ENCODE results near the gene SASH1.
A peak's percentile ranks its signal among the peaks of the same experiment; 100 is the strongest.

Gene SASH1

DNA sequence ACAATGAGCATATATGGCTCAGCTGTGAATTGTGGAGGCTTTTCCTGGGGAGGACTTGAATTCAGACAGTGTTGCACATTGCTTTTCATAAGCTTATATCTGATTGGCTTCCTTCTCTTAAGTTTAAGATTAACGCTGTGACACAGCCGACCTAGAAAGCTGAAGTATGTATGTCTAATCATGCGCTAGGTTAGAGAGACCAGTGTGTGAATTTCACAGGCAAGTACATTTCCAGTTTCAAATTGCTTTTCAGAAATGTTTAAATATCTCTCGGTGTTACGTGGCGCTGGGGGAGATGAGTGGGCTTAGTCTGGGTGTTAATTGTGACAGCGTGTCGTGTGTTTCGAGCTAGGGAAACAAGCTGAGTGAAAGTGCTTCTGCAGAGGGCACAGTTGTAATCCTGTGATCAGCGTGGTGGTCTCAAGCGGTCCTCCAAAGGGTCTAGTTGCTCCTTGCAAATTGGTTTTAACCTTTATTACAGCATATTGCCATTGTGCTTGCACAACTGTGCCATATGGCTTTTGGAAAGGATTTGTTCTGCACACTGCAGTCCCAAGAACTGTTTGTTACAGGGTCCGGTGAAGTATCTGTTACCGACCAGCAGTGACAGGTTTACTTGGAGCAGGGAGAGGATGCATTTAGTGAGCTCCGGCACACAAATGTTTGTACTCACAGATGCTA lies 166.6 kb downstream of the SASH1 start:
- DNase-seq (ENCODE audit: insufficient read length) (no peak), FAIRE-seq (no peak)

GRCh38 chr6:148509800-148510581 lies 167.4 kb downstream of the SASH1 start:
- no peak for FAIRE-seq
- DNase-seq (ENCODE audit: insufficient read length): no peak
- no peak for TF ChIP-seq TAF1 (IDR thresholded peaks at IDR 0.05; ENCODE audit: borderline replicate concordance, low read depth, low read length)
- no peak for TF ChIP-seq POLR2A (IDR thresholded peaks at IDR 0.05; ENCODE audit: low read depth, low read length)
- TF ChIP-seq POLR2AphosphoS5 (IDR thresholded peaks at IDR 0.05; ENCODE audit: low read depth, low read length): no peak

More for the DNA sequence above, 166.6 kb downstream of the SASH1 start:
- TF ChIP-seq TAF1 (IDR thresholded peaks at IDR 0.05; ENCODE audit: borderline replicate concordance, low read depth, low read length) (no peak), POLR2AphosphoS5 (IDR thresholded peaks at IDR 0.05; ENCODE audit: low read depth, low read length) (no peak), POLR2A (IDR thresholded peaks at IDR 0.05; ENCODE audit: low read depth, low read length) (no peak)

DNA sequence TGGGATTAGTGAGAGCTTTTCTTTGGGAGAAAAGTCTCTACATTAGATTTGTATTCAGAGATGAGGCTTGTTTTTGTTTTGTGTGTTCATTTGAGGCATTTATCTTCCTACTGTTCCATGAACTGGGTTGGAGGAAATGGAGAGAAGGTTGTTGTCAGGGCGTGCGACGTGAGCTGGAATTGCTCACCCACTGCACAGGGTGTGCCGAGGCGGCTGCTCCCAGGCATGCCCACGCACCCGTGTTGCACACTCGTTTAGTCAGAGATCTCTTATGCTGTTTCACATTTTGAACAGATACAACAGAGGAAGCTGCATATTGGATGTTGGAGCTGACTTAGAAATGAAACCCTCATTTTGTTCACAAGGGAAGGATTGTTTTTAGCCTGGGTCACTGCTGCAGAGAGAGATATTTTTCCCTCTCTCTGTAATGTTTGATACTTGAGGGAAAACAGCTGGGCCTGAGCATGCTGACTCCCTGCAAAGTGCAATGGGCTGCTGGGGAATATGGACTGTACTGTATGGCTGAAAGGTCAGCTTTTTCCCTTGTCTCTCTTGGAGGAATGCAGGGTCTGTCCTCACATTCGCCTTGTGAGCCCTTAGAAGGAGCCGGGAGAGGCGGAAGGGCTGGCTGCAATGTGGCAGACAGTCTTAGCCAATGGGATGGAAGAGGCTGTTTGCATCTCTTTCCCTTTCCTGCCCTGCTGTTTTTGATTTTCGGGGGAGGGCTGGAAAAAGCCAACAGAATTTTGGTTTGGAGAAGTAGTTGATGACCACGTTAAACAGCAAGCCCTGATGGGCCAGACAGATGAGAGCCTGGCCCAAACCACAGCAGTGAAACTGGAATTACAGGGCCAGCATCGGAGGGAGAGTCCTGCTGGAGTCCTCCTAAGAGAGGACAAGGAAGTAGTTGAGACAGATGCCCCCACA lies 170.8 kb downstream of the SASH1 start:
- FAIRE-seq (no peak), DNase-seq (ENCODE audit: insufficient read length) (no peak)
- TF ChIP-seq POLR2A (IDR thresholded peaks at IDR 0.05; ENCODE audit: low read depth, low read length): no peak
- no peak for TF ChIP-seq TAF1 (IDR thresholded peaks at IDR 0.05; ENCODE audit: borderline replicate concordance, low read depth, low read length)
- no peak for TF ChIP-seq POLR2AphosphoS5 (IDR thresholded peaks at IDR 0.05; ENCODE audit: low read depth, low read length)

DNA sequence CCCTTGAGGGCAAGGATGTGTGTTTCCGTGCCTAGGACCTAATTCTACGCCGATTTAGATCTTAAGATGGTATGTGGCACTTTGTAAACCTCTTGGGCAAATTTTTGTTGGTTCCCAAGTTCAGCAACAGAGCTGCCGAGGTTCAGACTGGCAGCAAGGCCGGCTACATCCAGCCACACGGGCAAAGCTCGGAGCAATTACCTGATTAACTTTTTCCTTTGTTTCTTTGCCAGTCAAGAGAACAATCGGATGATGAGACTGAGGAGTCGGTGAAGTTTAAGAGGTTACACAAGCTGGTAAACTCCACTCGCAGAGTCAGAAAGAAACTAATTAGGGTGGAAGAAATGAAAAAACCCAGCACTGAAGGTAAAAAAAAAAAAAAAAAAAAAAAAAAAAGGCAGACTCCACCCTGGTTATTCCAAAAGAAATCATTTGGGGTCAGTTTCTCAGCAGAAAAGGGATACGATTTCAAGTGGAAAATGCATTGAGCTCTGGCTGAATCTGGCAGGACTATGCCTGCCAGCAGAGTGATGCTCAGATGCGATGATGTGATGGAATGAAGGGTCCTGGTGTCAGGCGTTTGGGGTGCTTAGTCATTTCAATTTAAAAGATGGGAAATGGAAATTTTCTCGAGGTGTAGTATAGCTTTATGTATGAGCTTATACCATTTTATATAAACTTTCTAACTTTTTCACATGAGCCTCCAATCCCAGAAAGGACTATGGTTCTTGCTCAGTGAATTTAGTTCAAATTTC lies 171.6 kb downstream of the SASH1 start:
- DNase-seq (ENCODE audit: insufficient read length) (no peak), FAIRE-seq (no peak)
- TF ChIP-seq POLR2A (IDR thresholded peaks at IDR 0.05; ENCODE audit: low read depth, low read length): no peak
- no peak for TF ChIP-seq POLR2AphosphoS5 (IDR thresholded peaks at IDR 0.05; ENCODE audit: low read depth, low read length)
- TF ChIP-seq TAF1 (IDR thresholded peaks at IDR 0.05; ENCODE audit: borderline replicate concordance, low read depth, low read length): no peak

DNA sequence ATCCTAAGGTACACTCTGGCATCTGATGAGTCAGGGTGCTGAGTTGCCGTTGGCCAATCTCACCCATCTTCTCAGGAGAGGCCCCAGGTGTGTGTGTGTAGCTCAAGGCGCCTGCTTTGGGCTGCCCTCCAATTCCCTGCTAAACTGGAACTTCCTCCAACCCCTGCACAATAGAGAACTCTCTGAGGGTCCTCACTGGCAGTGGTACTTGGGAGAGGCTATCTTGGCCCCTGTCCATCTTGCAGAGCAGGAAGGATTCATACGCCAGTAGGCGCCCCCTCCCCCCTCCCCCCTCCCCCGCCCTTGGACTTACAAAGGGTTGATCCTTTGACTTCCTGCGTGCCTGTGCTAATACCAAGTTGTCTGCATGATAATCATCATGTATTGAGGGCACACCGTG lies 173.6 kb downstream of the SASH1 start:
- no peak for DNase-seq (ENCODE audit: insufficient read length)
- no peak for FAIRE-seq
- no peak for TF ChIP-seq POLR2AphosphoS5 (IDR thresholded peaks at IDR 0.05; ENCODE audit: low read depth, low read length)
- no peak for TF ChIP-seq TAF1 (IDR thresholded peaks at IDR 0.05; ENCODE audit: borderline replicate concordance, low read depth, low read length)
- no peak for TF ChIP-seq POLR2A (IDR thresholded peaks at IDR 0.05; ENCODE audit: low read depth, low read length)

DNA sequence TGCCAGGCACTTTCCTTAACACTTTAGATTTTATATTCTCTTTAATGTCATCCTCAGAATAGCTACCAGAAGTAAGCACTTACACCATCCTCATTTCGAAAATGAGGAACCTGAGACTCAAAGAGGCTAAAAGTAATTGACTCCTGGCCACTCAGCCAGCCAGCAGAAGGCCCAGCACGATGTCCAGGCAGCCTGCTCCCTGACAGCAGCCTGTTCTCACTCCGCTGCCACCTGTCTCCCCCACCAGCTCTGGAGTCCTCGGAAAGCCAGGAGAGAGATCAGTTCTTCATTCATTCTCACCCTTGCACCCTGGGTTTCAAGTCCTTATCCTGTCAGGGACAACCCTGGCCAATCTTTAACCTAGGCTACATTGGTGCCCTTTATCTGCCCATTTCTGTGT lies 174.0 kb downstream of the SASH1 start:
- TF ChIP-seq POLR2AphosphoS5 (IDR thresholded peaks at IDR 0.05; ENCODE audit: low read depth, low read length) (no peak), TAF1 (IDR thresholded peaks at IDR 0.05; ENCODE audit: borderline replicate concordance, low read depth, low read length) (no peak), POLR2A (IDR thresholded peaks at IDR 0.05; ENCODE audit: low read depth, low read length) (no peak)
- FAIRE-seq (no peak), DNase-seq (ENCODE audit: insufficient read length) (no peak)

DNA sequence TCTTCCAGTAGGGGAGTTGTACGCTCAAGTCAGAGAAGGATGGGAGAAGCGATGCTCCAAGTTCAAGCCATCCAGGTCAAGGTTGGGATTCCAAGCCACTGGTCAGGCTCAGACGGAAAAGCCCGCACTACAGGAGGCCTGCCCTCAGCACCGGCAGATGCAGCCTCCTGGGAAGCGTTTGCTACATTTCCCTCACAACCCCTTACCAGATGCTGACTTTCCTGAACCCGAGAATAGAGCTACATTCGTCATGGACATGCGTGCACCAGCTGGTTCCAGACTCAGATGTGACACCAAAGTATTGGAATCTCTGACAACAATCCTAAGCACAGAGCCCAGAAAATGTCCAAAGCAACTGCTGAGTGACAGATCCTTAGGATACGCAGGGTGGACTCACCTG lies 174.8 kb downstream of the SASH1 start:
- TF ChIP-seq TAF1 (IDR thresholded peaks at IDR 0.05; ENCODE audit: borderline replicate concordance, low read depth, low read length): no peak
- no peak for TF ChIP-seq POLR2A (IDR thresholded peaks at IDR 0.05; ENCODE audit: low read depth, low read length)
- no peak for TF ChIP-seq POLR2AphosphoS5 (IDR thresholded peaks at IDR 0.05; ENCODE audit: low read depth, low read length)
- DNase-seq (ENCODE audit: insufficient read length) (no peak), FAIRE-seq (no peak)

DNA sequence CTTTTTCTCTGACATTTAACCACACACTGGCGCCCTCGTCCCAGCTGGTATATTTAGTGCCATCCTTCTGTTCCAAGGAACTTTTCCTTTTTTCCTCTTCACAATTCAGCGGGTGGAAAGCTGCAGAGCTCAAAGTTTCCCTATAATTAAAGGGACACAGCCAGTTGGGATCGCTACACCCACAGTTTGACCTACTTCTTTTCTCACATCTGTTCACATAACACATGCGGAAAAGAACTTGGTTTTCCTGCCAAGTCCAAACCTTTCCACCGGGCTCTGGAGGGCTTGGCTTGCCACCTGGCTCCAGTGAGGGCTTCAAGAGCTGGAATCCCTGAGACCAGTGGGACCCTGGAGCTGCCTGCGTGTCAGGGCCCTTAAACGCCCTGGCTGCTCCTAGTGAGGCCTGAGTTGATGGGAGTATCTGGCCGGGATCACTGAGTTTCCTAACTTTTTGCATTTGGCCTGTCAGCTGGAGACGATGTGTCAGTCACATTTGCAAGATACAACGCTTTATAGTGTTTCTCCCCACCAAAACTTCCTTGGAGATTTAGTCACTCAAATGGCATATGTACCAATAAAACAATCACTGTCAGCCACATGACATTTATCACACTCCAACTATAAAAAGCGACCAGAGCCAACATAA lies 176.0 kb downstream of the SASH1 start:
- FAIRE-seq: no peak
- no peak for TF ChIP-seq TAF1 (IDR thresholded peaks at IDR 0.05; ENCODE audit: borderline replicate concordance, low read depth, low read length)
- no peak for TF ChIP-seq POLR2AphosphoS5 (IDR thresholded peaks at IDR 0.05; ENCODE audit: low read depth, low read length)
- no peak for TF ChIP-seq POLR2A (IDR thresholded peaks at IDR 0.05; ENCODE audit: low read depth, low read length)
- DNase-seq (ENCODE audit: insufficient read length): no peak

- TF ChIP-seq POLR2AphosphoS5 (IDR thresholded peaks at IDR 0.05; ENCODE audit: low read depth, low read length) (no peak), POLR2A (IDR thresholded peaks at IDR 0.05; ENCODE audit: low read depth, low read length) (no peak), TAF1 (IDR thresholded peaks at IDR 0.05; ENCODE audit: borderline replicate concordance, low read depth, low read length) (no peak)
- DNase-seq (ENCODE audit: insufficient read length): peak; percentile 70
- peak; percentile 21 for FAIRE-seq
Observed at GRCh38 chr6:148520109-148520841, 177.6 kb downstream of the SASH1 start.

- no peak for FAIRE-seq
Observed at GRCh38 chr6:148521158-148521557, 178.5 kb downstream of the SASH1 start.

More at GRCh38 chr6:148521158-148521557, 178.5 kb downstream of the SASH1 start:
- TF ChIP-seq POLR2AphosphoS5 (IDR thresholded peaks at IDR 0.05; ENCODE audit: low read depth, low read length) (no peak), TAF1 (IDR thresholded peaks at IDR 0.05; ENCODE audit: borderline replicate concordance, low read depth, low read length) (no peak), POLR2A (IDR thresholded peaks at IDR 0.05; ENCODE audit: low read depth, low read length) (no peak)
- DNase-seq (ENCODE audit: insufficient read length): no peak
